Activated CD4-positive, CD25-positive, alpha-beta regulatory T cell treated with anti-CD3 and anti-CD28 coated beads, Interleukin-2, amount 50 U/mL, for 16 hours (primary cell): ENCODE results near the gene RASSF7.

Experiments used
- DNase-seq: peaks from one replicate; pipeline ENCODE4 v3.0.0-alpha.2; 2020; ENCODE audit warnings: low read depth, low spot score

RASSF7 gene

DNA sequence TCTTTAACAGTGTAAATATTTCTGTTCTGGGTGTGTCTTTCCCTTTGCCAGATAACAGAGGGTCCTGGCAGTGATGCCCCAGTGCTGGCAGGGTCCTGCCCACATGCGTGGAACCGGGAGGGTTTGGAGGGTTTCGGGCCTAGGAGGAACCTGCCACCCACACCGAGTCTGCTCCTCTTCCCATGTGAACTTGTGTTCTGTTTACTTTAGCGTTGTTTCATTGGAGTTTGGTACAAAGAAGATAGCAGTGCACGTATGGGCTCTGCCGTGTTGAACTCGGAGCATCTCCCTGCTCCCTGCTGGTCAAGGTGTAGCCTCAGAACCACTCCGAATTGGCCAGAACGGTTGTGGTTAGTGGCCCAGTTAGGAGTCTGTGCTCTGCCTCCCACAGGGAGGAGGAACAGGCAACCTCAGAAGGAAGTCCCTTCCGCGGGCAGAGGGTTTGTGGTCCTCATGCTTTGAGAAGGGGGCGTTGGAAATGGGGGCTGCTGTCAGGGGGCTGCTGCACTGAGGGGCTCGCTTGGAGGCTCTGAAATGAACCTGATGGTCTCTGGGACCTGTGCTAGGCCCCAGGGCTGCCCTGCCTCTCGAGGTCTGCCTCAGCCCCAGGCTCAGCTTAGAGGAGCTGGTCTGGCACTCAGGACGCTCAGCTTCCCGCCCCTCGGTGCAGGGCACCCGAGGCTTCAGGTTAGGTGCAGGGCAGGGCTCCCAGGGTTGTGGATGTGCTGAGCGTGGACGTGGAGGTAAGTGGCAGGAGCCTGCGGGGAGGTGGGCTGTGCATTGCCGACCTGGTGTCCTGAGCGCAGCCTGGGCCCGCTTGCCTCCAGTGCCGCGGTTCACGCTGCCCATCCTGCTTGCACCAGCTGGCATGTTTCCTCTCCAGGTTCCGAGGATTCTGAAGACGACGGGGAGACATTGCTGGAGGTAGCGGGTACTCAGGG, 25.9 kb downstream of the RASSF7 start:
- DNase-seq: no peak

DNA sequence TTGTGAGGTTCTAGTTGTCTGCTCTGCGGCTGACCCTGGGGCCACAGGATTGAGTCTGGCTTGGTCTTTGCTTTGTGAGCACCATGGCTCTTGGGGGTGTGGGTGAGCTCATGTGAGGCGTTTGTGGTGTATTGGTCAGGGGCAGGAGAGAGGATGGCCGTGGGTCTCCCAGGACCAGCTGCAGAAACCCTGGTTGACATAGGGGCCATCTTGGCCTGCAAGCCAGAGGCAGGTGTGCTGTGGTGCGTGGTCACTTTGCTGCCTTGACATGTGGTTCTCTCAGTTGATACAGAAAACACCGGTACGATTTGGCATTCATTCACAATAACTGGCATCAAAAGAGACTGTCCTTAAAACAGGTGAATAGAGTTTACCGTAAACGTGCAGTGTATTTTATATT, 26.8 kb downstream of the RASSF7 start:
- no peak for DNase-seq

DNA sequence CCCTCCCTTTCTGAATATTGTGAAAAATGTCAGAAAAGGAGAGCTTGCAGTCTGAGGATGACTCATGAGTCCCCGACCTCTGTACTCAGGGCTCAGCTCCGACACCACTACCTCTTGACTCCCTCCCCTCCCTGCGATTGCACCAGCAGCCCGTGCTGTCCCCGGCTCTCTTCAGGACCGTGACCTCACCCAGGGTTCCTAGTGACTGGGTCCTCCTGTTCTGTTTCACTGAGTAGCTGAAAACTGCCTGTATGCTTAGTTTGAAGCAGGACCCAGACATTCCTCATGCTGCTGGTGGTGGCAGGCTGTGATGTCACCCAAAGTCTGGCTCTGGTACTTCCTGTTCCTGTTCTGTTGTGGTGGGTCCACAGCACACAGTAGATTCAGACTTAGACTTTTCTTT, 27.2 kb downstream of the RASSF7 start:
- DNase-seq: no peak

DNA sequence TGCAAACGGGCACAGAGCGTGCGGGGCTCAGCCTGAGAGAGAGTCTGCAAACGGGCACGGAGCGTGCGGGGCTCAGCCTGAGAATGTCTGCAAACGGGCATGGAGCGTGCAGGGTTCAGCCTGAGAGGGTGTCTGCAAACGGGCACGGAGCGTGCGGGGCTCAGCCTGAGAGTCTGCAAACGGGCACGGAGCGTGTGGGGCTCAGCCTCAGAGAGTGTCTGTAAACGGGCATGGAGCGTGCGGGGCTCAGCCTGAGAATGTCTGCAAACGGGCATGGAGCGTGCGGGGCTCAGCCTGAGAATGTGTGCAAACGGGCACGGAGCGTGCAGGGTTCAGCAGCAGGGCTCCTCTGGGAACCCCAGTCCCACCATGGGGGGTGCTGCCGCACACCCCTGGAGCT, 29.0 kb downstream of the RASSF7 start:
- DNase-seq: no peak

DNA sequence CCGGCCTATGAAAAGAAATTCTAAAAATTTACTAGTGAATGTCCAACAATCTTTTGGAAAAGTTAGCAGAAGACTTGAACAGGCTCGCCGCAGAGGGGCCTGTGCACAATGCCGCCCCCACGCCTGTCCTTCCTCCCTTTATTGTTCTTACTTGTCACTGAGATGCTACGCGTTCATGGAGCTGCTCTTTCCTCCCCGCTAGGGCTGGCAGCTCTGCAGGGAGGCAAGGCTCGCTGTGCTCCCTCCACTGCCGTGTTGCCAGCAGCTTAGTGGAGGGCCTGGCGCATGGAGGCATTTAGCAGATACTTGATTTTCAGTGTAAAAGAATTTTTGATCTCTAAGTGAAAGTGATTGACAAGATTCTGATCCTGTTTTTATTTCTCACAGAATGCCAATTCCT, 30.2 kb downstream of the RASSF7 start:
- no peak for DNase-seq

DNA sequence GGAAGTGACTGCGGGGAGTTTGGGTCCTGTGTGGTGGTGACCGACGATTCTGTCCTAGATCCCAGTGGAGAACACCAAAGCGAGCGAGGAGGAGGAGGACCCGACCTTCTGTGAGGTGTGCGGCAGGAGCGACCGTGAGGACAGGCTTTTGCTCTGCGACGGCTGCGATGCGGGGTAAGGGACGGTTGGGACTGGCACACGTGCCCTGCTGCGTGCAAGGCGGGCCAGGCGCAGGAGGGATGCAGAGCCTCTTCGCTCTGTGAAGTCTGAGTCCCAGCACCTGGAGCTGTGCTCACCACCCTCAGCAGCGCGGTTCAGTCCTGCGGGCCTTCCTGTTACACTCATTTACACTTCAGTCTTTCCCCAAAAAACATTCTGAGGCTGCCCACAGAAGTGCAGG, 31.7 kb downstream of the RASSF7 start:
- DNase-seq: no peak

DNA sequence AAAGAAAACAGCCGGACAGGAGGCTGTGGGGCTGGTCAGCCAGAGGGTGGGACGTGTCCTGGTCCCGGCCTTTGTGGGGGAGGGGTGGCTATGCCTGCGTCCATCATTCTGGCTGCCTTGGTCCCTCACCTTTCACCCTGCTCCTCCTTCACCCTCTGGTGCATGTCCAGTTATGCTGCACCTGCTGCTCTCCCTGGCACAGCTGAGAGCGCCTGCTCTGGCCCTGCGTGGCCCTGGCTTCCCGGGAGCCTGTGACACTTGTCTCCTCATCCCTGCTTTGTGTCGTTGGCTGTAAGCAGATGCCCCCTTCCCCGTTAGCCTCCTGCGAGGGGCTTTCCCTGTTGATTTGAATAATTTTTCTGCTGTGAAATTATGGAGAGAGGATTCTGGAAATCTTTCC, 32.1 kb downstream of the RASSF7 start:
- DNase-seq: no peak

DNA sequence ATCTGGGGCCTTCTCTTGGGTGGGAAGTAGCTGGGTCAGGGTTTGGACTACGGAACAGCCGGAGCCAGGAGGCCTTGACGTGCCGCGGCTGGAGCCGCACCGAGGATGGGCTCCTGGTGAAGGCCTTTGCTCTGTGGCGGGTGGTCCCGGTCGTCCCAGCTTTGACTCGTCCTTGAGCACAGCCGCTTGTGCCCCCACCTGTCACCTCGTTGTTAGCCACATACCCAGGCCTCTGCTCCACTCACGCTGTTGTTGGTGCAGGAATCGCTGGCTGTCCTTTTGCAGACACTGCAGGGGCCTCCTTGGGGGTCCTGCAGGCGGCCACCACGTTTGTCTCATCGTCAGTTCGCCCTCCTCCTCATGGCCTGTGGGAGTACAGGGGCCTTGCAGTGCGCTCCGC, 32.6 kb downstream of the RASSF7 start:
- DNase-seq: no peak

DNA sequence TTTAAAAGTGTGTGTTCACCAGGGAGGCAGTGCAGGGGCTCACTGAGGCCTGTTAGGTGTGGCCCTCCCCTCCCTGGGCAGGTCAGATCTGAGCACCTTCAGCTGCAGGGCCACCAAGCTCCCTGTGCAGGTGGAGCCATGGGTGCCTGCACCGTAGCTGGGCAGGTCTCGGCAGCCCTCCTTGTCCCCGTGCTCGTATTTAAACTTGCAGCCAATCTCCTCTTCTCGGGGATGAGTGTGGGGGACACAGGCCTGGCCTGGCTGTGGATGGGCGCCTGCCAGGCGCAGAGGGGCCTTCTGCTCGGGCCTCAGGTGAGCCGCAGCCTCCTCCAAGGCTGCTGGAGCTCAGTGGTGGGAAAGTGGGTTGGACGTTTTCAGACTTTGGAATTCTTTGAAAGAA, 34.6 kb downstream of the RASSF7 start:
- DNase-seq: no peak

DNA sequence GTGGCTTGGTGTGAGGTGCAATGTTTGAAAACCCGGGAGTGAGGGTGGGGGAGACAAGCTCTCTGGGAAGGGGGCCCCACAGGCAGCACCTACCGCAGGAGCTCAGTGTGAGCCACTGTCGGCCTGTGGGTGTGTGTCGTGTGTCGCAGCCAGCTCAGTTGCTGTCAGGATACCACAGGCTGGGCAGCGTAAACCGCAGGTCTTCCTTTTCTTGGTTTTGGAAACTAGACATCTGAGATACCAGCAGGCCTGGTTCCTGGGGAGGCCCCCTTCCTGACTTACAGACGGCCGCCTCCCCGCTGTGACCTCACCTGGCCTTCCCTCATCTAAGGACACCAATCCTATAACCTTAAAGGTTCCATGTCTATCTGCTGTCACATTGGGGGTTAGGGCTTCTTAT, 35.6 kb downstream of the RASSF7 start:
- DNase-seq: no peak

DNA sequence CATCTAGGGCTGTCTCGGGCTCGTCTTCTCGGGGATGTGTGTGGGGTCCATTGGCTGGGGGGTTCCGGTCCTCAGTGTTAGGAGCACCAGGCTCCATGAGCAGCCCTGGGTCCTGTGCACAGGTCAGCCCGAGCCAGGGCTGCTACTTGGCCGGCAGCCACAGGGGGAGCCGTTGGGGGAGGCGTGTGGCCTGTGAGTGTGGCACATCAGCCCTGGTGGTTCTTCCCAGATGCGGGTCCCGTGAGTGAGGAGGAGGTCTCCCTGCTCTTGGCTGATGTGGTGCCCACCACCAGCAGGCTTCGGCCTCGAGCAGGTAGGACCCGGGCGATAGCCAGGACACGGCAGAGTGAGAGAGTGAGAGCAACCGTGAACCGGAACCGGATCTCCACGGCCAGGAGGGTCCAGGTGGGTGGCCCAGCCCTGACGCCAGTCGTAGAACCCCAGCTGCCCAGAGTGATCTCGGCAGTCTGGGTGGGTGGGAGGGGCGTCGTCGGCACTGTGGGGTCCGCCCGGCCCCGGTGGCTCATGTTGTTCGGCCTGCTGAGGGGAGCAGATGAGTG, 36.5 kb downstream of the RASSF7 start:
- DNase-seq: no peak

DNA sequence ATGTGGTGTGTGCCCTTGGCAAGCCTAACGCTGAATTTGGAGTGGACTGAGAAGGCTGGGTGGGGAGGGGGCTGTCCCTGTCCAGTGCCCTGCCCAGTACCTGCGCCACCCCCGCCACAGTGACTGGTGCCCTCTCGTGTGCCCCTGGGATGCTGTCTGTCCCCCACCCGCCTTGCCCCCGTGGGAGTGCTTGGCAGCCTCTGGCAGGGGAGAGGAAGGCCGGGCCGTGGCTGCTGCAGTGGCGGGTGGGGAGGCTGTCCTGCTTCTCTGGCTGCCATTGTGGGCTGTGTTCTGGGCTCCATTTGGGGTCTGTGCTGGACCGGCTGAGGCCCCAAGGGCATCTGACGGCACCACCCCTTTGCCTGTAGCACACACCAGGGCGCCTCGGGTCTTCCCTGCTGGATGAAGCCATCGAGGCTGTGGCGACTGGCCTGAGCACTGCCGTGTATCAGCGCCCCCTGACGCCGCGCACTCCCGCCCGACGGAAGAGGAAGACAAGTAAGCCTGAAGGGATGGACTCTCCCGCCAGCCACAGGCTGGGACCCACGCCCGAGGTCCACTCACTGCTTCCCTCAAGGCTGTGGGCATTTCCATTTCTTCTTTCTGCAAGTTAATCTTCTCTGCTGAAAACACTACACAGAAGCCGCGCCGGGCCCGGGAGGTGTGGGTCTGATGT, 37.4 kb downstream of the RASSF7 start:
- no peak for DNase-seq

DNA sequence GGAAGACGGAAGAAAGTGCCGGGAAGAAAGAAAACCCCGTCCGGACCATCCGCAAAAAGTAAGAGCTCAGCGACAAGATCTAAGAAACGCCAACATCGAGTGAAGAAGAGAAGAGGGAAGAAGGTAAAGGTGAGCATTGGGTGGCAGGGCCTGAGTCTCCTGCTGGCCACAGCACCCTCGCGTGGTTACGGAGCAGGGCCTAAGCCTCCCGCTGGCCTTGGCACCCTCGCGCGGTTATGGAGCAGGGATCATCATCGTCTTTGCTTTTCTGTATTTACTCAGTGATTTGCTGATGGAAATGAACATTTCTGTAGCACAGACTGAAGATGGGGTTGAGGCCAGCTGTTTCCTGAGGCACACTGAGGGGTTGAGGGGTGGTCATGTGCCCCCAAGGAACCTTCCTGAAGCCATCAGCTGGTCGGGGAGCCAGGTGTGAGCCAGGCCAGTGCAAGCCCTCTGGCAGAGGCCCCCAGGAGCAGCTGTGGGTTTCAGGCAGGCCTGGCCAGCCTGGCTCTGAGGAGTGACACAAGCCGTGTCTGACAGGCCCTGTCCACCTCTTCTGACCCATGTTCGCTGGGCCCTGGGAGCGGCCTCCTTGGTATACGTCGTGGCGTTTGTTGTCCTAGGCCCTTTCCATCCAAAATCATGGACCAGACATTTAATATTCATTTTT, 40.9 kb downstream of the RASSF7 start:
- no peak for DNase-seq

DNA sequence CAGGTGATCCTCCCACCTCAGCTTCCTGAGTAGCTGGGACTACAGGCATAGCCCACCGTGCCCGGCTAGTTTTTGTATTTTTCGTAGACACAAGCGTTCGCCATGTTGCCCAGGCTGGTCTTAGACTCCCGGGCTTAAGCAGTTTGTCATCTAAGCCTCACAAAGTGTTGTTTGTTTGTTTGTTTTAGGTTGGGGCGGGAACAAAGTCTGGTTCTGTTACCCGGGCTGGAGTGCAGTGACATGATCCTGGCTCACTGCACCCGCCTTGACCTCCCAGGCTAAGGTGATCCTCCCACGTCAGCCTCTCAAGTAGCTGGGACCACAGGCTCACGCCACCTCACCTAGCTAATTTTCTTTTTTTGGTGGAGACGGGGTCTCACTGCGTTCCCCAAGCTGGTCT, 42.4 kb downstream of the RASSF7 start:
- no peak for DNase-seq

DNA sequence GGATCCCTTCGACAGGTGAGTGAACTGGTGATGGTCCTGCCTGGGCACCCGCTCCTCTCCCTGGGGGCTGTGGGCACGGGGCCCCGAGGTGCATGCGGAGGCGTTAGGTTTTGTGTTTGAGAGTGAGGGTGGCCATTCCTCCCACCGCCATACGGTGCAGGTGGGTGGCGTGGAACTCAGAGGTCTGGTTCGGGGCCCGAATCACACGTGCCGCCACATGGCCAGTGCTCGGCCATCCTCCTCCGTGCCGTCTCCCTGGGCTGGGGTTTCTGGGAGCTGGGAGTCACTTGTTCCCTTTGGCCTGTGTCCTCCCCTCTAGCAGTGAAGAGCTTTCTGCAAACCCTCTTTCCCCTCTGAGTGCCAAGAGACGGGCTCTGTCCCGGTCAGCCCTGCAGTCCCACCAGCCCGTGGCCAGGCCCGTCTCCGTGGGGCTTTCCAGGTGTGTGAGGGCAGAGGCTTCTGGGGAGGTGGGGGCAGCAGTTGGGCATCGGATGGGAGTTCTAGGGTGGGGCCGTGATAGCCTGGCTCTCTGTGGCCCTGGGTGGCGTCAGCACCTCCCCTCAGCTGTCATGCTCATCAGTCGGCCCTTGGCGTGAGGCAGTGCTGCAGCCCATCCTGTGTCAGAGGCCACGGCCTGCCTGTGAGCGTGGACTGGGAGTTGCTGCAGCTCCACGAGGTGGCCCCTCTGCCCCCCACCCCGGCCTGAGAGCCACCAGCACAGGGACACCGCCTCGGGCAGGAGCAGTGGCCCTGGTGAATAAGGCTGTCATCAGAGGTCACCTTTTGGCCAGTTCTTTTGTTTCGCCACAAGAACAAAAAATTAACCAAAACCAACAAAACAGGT, 44.7 kb downstream of the RASSF7 start:
- no peak for DNase-seq

DNA sequence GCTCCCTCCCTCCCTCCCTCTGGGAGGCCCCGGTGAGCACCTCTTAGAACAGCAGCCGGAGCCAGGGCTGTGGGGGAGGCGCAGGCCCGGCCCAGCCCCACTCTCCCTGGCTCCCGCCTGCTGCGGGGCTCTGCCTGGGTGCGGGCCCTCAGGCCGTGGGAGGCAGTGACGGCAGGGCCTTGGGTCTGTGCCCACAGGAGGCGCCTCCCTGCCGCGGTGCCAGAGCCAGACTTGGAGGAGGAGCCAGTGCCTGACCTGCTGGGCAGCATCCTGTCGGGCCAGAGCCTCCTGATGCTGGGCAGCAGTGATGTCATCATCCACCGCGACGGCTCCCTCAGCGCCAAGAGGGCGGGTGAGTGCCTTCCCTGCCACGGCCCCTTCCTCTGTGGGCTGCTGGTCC, 45.5 kb downstream of the RASSF7 start:
- no peak for DNase-seq

DNA sequence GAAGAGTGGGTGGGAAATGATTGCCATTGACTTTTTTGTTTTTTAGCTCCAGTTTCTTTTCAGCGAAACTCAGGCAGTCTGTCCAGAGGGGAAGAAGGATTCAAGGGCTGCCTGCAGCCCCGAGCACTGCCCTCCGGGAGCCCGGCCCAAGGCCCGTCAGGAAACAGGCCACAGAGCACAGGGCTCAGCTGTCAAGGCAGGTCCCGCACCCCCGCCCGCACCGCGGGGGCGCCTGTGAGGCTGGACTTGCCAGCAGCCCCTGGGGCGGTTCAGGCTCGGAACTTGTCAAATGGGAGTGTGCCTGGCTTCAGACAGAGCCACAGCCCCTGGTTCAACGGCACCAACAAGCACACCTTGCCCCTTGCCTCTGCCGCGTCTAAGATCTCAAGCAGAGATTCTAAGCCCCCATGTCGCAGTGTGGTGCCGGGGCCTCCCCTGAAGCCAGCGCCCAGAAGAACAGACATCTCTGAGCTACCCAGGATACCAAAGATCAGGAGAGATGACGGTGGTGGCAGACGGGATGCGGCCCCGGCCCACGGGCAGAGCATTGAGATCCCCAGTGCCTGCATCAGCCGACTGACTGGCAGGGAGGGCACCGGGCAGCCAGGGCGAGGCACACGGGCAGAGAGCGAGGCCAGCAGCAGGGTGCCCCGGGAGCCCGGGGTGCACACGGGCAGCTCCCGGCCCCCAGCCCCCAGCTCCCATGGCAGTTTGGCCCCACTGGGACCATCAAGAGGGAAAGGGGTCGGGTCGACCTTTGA, 46.4 kb downstream of the RASSF7 start:
- DNase-seq: no peak

DNA sequence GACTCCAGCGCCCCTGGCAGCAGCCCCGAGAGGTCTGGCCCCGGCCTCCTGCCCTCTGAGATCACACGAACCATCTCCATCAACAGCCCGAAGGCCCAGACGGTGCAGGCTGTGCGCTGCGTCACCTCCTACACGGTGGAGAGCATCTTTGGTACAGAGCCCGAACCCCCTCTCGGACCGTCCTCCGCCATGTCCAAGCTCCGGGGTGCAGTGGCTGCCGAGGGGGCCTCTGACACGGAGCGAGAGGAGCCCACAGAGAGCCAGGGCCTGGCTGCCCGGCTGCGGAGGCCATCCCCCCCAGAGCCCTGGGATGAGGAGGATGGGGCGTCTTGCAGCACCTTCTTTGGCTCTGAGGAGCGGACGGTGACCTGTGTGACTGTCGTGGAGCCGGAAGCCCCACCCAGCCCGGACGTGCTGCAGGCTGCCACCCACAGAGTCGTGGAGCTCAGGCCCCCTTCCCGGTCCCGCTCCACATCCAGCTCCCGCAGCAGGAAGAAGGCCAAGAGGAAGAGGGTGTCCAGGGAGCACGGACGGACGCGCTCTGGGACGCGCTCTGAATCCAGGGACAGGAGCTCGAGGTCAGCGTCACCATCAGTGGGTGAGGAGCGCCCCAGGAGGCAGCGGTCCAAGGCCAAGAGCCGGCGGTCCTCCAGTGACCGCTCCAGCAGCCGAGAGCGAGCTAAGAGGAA, 47.3 kb downstream of the RASSF7 start:
- DNase-seq: no peak

DNA sequence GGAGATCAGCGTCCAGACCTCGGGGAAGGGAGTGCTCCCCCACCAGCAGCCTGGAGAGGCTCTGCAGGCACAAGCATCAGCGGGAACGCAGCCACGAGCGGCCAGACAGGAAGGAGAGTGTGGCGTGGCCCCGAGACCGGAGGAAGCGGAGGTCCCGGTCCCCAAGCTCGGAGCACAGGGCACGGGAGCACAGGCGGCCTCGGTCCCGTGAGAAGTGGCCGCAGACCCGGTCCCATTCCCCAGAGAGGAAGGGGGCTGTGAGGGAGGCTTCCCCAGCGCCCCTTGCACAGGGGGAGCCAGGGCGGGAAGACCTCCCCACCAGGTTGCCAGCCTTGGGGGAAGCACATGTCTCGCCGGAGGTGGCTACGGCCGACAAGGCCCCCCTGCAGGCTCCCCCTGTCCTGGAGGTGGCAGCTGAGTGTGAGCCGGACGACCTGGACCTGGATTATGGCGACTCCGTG, 48.1 kb downstream of the RASSF7 start:
- DNase-seq: no peak

DNA sequence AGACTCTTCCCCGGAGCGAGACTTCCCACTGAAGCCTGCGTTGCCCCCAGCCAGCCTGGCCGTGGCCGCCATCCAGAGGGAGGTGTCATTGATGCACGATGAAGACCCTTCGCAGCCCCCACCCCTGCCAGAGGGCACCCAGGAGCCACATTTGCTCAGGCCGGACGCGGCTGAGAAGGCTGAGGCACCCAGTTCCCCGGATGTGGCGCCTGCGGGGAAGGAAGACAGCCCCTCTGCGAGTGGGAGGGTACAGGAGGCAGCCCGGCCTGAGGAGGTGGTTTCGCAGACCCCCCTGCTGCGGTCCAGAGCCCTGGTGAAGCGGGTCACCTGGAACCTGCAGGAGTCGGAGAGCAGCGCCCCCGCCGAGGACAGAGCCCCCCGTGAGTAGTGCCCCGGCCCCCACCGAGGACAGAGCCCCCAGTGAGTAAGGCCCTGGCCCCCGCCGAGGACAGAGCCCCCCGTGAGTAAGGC, 48.6 kb downstream of the RASSF7 start:
- DNase-seq: no peak
